Measurements from ENCODE around the gene EFCAB13.

EFCAB13 gene

GRCh38 chr17:47323382-47324223, at the start of gene EFCAB13:
TSS of gene EFCAB13 (plus strand) at chr17:47323955. CDS start at chr17:47328354, 4,399 bp downstream.
- peak; percentile 48 to 67 (median 50) for DNase-seq (ENCODE audit: low read depth in 2 of 3, low spot score in 1 of 3)

- DNase-seq (ENCODE audit: low read depth in 2 of 3, low spot score in 1 of 3): no peak
Measured at GRCh38 chr17:47274319-47275069, 49.3 kb upstream of the EFCAB13 start.

- no peak for DNase-seq (ENCODE audit: low read depth in 2 of 3, low spot score in 1 of 3)
Measured at GRCh38 chr17:47275245-47275984, 48.3 kb upstream of the EFCAB13 start.

- DNase-seq (ENCODE audit: low read depth in 2 of 3, low spot score in 1 of 3): no peak
Measured at GRCh38 chr17:47276444-47276843, 47.3 kb upstream of the EFCAB13 start.

GRCh38 chr17:47276868-47277267, 46.9 kb upstream of the EFCAB13 start:
- no peak for DNase-seq (ENCODE audit: low read depth in 2 of 3, low spot score in 1 of 3)

GRCh38 chr17:47277921-47278320, 45.8 kb upstream of the EFCAB13 start:
- no peak for DNase-seq (ENCODE audit: low read depth in 2 of 3, low spot score in 1 of 3)

GRCh38 chr17:47278561-47278960, 45.2 kb upstream of the EFCAB13 start:
- no peak for DNase-seq (ENCODE audit: low read depth in 2 of 3, low spot score in 1 of 3)

GRCh38 chr17:47279062-47279801, 44.5 kb upstream of the EFCAB13 start:
- no peak for DNase-seq (ENCODE audit: low read depth in 2 of 3, low spot score in 1 of 3)

GRCh38 chr17:47280072-47280811, 43.5 kb upstream of the EFCAB13 start:
- no peak for DNase-seq (ENCODE audit: low read depth in 2 of 3, low spot score in 1 of 3)

- DNase-seq (ENCODE audit: low read depth in 2 of 3, low spot score in 1 of 3): no peak
Measured at GRCh38 chr17:47281216-47281615, 42.5 kb upstream of the EFCAB13 start.

GRCh38 chr17:47285003-47285402, 38.8 kb upstream of the EFCAB13 start:
- DNase-seq (ENCODE audit: low read depth in 2 of 3, low spot score in 1 of 3): no peak

GRCh38 chr17:47286198-47286914, 37.4 kb upstream of the EFCAB13 start:
- DNase-seq (ENCODE audit: low read depth in 2 of 3, low spot score in 1 of 3): no peak

GRCh38 chr17:47287068-47287467, 36.7 kb upstream of the EFCAB13 start:
- no peak for DNase-seq (ENCODE audit: low read depth in 2 of 3, low spot score in 1 of 3)

- no peak for DNase-seq (ENCODE audit: low read depth in 2 of 3, low spot score in 1 of 3)
Measured at GRCh38 chr17:47287639-47288038, 36.1 kb upstream of the EFCAB13 start.

GRCh38 chr17:47288531-47289116, 35.1 kb upstream of the EFCAB13 start:
- DNase-seq (ENCODE audit: low read depth in 2 of 3, low spot score in 1 of 3): no peak

- no peak for DNase-seq (ENCODE audit: low read depth in 2 of 3, low spot score in 1 of 3)
Measured at GRCh38 chr17:47289302-47289701, 34.5 kb upstream of the EFCAB13 start.

- DNase-seq (ENCODE audit: low read depth in 2 of 3, low spot score in 1 of 3): no peak
Measured at GRCh38 chr17:47290870-47291241, 32.9 kb upstream of the EFCAB13 start.

GRCh38 chr17:47291242-47291873, 32.4 kb upstream of the EFCAB13 start:
- DNase-seq (ENCODE audit: low read depth in 2 of 3, low spot score in 1 of 3): no peak

- no peak for DNase-seq (ENCODE audit: low read depth in 2 of 3, low spot score in 1 of 3)
Measured at GRCh38 chr17:47292206-47292605, 31.5 kb upstream of the EFCAB13 start.

Data from stimulated activated CD4-positive, alpha-beta T cell treated with anti-CD3 and anti-CD28 coated beads, Interleukin-12 subunit alpha, Interleukin-12 subunit beta, amount 100 ng/mL, for 48 hours (primary cell).